Suppressor macrophage (primary cell): ENCODE data around the gene CLEC9A.

Experiments
- DNase-seq, 4 experiments: peaks; one replicate each; pipeline ENCODE4 v3.0.0-alpha.2; 2020 to 2022

CLEC9A gene

DNA sequence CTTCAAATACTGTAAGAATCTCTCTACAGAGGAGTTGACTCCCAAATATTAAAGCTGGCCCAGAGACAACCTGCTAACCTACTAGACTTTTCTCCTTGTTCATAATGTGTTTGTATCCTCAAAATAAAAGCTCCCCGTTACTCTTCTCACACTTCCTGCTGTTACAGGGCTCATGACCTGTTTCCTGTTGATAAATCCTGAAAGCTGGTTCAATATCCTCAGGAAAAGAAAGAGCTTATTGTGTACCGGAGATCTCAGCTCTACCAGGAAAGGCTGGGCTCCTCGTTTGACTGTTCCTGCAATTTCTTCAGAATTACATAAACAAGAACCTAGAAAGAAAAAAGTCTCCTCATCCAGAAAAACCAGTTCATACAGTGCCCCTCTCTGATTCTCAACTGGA is 37.5 kb downstream of the CLEC9A start:
- DNase-seq = peak in 3 of 4 experiments; percentile 41 to 53 (median 41)

DNA sequence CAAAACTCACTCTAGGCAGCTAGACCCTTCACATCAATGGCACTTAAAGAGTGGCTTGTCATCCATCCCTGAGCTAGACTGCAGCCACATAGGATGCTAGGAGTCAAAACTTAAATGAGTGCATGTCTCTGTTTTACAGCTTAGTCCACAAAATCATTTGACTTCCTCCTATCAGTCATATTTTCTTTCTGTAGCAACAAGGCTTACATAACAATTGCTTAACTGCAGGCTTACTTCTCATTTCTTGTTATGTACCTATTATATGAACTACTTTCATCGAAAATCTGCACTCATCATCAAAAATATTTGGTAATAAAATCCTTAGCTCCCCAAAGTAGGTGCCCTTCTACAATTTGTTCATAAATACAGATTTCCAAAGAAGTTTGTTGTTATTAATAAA is 38.2 kb downstream of the CLEC9A start:
- peak; percentile 57 to 94 (median 79) for DNase-seq

DNA sequence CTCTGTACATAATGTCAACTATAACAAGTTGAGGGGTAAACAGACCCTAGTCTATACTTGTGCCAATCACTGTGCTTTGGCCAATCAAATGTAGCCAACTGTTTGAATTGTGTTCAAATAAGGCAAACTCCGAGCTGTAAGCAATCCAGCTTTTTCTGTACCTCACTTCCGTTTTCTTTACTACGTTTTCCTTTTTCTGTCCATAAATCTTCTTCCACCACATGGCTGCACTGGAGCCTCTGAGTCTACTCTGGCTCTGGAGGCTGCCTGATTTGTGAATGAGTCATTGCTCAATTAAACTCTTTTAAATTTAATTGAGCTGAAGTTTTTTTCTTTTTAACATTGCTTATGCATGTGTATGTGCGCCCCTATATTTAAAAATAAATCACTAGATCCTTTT is 38.6 kb downstream of the CLEC9A start:
- DNase-seq = peak; percentile 67 to 85 (median 74)

DNA sequence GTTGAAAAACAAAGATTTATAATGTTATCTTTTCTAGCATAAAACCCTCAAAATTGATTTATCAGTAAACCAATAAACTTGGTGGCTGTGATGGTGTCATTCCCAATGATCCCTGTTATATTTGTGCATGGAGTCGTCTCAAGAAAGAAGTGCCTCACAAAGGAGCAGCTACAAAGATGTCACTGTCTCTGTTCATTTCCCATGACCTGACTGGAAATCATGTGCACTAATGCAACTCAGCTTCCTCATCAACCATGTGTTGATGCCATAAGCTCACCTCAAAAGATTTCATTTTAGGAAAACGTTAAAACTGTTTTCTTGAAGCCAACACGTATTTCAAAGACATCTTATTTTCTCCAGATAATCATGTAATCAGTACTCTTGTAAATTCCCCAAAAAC is 39.5 kb downstream of the CLEC9A start:
- DNase-seq = peak; percentile 52 to 73 (median 62)

DNA sequence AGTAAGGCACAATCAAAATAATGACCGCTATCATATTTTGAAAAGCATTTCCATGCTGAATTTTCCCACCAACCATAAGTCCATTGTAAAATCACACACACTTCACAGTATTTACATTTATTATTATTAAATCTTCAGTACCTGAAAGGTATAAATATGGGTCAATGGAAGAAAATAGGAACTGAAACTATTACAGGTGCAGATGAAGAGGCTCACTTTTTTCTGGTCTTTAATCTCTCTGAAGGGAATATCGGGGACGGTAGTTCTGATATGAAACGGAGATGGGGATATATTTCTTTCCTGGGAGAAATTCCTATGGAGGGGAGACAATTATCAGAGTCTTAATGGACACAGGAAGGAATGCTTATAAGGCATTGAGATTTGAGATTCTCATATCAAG is 39.9 kb downstream of the CLEC9A start:
- DNase-seq = no peak

DNA sequence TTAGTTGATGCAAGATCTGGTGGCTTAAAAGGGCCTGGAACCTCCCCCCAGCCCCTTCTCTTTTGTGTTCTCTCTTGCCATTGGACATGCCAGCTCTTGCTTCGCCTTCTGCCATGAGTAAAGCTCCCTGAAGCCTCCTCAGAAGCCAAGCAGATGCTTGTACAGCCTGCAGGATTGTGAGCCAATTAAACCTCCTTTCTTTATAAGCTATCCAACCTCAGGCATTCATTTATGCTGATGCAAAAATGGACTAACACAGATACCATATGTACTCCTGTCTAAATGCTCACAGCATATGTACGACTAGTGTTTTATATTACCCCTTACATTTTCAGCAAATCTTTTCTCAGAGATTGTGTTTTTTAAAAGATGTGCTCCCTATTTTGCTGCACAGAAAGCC is 41.6 kb downstream of the CLEC9A start:
- no peak for DNase-seq

DNA sequence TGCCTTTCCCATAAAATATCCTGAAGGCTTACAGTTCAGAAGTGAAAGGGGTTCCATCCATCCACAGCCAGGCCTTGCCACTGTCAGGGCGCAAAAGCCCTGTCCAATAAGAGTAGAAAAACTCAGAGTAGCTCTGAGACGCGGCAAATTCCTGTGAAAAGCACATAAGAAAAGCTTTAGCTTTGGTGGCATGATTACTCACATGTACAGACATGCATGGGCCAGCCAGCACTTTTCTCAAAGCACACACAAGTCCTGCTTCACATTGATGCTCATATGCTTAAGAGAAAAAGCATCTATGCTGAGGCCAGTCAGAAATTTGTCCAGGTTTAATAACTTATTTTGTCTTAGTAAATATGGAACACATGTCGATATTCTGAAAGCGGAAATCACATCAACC is 42.8 kb downstream of the CLEC9A start:
- DNase-seq = no peak

DNA sequence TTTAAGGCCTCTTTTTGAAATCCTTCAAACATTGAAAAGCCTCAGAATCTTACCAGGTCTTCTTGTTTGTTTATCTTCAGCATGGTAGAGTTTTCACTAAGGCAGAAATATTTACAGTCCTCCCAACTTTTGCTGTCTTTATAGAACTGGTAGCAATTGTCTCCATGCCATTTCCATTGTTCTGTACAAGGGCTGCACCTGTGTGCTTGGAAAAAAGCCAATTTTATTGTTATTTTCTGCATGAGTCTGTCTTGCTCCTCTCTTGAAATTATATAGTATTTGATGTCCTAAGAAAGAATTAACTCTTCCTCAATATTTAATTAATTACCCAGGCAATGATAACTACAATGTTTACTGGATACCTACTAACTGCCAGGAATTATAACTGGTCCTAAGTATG is 45.0 kb downstream of the CLEC9A start:
- no peak for DNase-seq

DNA sequence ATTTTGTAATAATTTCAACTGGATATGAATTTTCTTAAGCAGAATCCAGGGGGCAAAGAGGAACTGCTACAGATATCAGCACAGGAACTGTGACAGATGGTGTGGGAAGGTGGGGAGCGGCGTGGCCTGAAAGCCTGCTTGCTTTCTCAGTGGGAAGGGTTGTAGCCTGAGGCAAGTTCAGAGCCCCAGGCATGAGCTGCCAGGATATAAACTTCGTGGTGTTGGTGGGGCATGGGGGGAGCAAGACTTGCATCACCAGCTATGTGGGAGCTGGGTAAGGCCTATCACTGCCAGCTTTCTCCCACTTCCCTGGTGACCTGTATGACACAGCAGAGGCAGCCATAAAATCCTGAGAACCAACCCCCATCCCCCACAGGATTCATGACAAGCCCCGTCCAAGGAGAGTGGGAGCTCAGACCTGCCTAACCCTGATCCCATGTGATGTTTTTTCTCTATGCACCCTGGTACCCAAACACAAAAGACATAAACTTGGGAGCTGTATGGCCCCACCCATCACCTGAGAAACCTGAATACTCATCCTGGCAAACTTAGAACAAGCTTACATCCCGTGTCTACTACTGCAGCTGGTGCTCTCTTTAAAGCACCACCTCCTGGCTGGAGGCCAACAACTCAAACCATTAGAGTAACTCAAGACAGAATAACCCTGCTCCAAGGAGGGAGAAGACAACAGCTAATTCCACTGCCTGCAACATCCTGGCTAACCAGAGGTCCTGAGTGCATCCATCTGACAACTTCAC is 51.8 kb downstream of the CLEC9A start:
- DNase-seq = peak; percentile 55 to 75 (median 68)

DNA sequence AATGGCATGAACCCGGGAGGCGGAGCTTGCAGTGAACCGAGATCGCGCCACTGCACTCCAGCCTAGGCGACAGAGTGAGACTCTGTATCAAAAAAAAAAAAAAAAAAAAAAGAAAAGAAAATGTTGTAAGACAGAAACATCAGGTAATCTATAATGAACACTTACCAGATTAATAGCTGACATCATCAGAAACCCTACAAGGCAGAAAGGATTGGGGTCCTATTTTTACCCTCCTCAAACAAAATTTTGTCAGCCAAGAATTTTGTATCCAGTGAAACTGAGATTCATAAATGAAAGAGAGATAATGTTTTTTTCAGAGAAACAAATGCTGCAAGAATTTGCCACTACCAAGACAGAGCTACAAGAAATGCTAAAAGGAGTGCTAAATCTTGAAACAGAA is 54.3 kb downstream of the CLEC9A start:
- DNase-seq = no peak

DNA sequence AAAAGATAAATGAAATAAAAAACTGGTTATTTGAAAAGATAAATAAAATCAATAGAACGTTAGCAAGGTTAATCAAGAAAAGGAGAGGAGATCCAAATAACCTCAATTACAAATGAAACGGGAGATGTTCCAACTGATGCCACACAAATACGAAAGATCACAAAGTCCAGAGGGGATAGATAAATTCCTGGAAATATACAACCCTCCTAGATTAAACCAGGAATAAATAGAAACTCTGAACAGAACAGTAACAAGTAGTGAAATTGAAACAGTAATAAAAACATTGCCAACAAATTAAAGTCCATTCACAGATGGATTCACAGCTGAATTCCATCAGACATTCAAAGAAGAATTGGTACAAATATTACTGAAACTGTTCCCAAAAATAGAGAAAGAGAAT is 55.9 kb downstream of the CLEC9A start:
- no peak for DNase-seq

DNA sequence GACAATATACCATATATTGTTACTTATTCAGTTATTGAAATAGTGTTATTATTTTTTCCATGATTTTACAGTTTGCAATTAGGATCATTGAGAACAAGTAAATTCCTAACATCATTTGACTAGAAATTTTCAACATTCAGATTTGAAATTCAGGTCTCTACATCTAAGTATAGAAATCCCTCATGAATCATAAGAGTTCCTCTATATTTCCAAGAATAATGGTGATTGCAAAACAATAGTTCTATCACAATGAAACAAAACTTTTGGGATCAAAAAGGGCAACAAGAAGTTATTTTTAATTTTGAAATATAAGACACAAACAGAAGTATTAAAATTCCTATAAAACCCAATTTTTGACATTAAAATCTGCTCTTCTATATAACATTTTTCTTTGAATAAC is 57.5 kb downstream of the CLEC9A start:
- DNase-seq = peak in 2 of 4 experiments; percentile 42 to 44

DNA sequence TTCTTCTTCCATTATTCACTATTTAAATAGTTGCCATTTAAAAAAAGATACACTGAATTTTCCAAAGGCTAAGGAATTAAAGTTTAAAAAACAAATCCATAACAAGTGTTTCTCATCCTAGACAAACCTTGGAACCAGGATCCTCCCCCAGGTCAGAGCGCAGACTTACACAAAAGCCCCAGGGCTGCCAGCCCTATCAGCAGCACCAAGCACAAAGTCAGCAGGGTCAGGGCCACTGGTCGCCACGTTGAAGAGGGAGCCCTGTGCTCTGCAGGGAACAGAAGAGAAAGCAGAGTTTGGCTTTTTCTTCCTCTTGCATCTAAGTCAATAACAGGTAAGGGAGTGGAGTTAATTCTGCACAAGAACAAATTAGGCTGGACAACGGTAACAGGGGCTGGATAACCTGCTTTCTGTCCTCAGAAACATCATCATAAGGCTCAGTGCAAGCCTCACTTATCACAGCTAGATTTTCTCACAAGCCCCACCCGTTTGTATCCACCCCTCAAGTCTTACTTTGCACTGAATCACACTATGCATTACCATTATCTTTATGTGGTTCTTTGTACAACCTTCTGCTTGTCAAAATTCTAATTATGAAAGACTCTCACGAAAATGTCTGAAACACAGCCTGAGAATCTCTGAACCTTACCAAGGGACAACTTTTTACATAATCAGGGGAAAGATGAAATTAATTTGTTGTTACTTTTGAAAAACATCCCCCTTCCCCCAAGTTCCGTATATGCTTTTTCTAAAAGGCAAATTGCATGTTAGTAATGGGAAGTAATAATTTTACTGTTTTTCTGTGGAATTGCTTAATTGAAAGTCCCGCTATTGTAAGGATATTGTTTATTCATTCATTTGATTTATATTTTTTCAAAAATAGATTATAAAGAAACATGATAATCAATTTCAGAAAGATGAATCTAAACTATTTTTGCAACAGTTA is 58.7 kb downstream of the CLEC9A start:
- DNase-seq = peak in 2 of 4 experiments; percentile 38 to 58

DNA sequence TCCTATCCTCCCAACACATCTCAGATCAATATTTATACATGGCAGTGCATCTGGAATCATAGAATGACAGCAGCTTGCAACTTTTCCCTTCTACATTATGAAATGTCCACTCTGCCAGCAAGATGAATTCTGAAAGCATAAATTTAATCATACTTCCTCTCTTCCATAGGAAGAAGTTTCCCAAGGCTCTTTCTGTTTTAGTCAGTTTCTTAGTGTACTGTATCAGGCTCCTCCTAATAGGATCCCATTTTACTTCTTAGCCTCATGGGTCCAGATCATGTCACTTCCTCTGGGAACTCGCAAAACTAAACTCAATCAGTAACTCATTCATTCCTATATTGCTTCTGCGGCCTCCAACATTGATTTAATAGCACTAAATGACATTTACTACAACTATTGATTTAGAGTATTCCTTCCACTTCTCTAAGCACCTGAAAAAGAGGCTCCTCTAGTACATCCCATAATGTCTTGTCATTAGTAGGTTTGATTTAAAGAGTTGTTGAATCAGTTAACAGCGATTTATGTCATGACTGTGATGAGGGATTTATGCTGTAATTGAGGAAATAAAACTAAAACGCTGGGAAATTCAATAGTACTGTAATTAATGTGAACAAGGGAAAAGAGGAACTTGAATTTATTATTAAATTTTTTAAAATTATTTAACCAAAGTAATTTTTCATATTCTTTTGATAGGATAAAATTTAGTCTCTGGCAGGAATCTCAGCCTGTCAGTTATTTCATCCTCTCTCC is 64.3 kb downstream of the CLEC9A start:
- DNase-seq = peak; percentile 39 to 89 (median 70)

DNA sequence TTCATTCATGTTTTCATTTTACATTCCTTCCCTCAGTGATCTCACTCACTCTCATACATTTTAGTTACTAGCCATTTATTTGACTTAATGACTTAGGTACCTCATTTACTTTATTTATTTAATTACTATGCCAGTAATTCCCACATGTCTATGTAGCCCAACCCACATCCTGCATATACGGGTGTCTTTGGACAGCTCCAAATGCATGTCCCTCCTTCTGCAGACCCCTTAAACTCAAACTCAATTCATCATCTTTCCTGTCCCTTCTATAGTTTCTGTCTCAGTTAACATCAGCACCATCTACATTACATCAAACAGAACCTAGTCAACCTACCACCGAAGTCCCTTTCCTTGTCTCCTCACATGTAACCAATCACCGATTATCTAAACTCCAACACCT is 65.5 kb downstream of the CLEC9A start:
- DNase-seq = no peak

DNA sequence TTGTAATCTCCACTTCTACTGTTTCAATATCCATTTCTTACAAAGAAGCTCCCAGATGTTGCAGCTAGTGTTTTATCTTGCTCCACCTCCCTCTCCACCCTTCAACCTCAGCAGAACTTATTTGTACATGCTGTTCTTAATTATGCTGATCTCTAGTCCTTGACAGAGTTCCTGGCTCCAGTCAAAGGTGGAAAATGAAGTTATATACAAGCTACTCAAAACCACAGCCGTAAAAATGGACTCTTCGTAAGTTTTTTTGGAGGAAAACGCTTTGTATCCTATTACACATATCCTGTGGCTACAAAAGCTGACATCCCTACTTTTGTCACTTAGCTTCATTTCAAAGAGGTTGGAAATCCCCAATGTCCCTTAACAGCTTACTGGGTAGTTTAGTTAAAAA is 67.0 kb downstream of the CLEC9A start:
- DNase-seq = peak in 3 of 4 experiments; percentile 34 to 65 (median 49)

DNA sequence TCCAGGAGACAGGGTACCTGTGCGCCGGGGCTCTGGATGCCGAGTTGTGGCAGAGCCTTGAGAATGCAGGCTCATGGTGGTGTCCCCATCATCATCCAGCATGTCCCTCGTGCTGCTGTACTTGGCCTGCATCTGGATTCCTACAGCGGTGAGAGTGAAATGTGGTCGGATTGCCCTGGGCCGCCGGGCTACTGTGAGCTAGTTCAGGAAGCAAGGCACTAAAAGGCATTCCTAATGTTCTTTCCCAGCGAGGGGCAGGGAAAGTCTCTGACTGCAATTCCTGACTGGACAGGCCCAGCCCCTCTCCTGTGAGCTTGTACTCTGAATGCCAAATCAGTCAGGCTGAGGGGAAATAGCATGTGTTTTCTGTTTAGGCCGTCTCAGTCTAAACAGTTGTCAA is 68.3 kb downstream of the CLEC9A start, which contains the start of gene CLEC1A:
Gene CLEC1A, minus strand, starts transcription at position 195 of the 400 bp plus-strand sequence. Its CDS starts 63 bp downstream, at position 132.
- no peak for DNase-seq

DNA sequence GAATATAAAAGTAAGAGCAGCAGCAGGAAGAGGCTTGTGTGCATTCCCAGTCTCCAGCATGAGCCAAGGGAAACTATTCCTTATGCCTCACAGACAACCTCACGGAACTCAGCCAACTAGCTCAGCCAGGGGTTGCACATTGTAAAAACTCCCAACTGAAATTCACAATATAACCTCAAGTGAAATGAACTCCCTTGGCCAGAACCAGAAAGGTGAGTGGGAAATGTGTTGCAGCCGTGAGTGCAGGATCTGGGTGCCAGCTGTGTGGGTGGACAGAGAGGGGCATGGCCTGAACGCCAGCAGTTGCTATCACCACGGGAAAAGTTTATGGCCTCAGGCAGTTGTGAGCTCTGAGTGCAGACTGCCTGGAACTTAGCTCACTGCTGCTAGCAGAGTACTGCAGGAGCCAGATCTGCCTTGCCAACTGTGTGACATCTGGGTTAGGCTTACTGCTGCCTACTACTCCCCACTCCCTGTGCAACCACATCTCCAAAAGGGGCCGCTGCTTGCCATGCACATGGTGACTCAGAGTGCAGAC is 70.6 kb downstream of the CLEC9A start:
- DNase-seq = no peak

DNA sequence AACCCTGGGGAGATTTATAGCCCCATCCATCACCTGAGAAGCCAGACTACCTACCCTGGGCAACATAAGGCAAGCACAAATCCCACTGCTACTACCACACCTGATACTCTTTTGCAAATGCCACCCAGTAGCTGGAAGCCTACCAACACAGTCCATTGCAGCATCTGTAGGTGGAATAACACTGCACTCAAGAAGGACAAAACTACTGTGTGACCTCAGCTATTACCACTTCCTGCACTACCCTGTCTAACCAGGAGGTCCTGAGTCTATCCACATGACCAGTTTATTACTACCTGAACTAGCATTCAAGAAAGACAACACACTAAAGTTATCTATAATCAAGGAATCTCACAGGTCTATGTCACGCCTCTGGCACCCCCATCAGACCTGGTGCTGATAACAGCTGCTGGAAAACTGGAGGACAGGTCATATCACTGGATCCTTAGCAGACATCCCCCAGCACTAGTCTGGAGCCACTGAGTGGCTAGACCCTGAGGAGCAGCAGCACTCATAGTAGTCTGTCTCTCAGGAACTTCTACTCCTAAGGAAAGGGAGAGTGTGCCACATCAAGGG is 71.3 kb downstream of the CLEC9A start:
- no peak for DNase-seq

DNA sequence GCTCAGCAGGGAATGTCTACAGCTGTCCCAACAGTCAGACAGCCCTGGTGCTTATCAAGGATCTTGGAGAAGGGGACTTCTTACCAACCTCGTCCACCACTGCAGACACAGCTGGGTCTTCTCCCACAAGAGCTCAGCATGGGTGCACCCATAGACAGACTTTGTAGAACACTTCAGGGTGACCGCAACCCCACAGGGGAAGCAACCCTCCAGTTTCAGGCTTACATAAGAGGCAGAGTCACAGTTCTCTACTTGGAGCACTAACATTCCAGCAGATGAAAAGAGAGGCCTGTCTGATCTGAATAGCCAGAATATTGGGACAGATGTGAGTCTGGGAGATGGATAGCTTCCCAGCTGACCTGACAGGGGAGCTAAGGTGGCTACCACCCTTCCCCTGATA is 71.8 kb downstream of the CLEC9A start:
- peak; percentile 66 to 83 (median 78) for DNase-seq

DNA sequence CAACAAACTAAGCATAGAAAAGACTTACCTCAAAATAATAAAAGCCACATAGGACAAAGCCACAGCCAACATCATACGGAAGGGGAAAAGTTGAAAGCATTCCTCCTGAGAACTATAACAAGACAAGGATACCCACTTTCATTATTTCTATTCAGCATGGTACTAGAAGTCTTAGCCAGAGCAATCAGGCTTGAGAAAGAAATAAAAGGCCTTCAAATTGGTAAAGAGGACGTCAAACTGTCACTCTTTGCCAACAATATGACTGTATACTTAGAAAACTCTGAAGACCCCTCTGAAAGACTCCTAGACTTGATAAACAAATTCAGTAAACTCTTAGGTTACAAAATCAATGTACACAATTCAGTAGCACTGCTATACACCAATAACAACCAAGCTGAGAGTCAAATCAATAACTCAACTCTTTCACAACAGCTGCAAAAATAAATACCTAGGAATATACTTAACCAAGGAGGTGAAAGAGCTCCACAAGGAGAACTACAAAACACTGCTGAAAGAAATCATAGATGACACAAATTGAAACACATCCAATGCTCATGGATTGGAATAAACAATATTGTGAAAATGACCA is 79.9 kb downstream of the CLEC9A start:
- DNase-seq = no peak

DNA sequence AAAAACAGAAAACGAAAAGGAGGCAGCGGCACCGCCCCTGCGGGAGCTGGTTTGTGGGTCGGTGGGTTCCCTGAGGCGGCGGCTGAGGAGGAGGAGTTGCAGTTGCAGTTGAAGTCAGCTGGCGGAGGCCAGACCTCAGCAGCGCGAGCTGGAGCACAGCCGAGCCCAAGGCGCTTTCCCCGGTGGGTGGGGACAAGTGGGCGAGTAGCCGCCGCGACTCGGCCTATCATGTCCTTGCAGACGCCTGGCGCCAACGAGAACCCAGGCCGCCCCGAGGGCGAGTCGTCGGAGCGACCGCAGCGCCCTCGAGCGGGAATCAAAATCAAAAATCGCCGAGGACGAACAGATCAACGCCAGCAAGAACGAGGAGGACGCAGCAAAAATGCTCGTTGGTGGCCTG is 81.0 kb downstream of the CLEC9A start:
- no peak for DNase-seq
